H1 (cell line): Measurements from ENCODE around the gene MYL11. TPM values are rescaled to one million over a fixed set of nuclear protein-coding genes. Genes with fewer than 3 reads are reported as not detected.

Experiments used
- CHD7 ChIP-seq: fragments of 300-600 bp; sonication (generic); IDR thresholded peaks from 2 replicates; pipeline ENCODE4 v1.7.1; 2012; ENCODE audit warnings: low read length, moderate library complexity, mild to moderate bottlenecking, inconsistent platforms; ENCODE audit not compliant: insufficient replicate concordance
- EGR1 ChIP-seq: IDR thresholded peaks from 2 replicates; pipeline ENCODE4 v1.6.1; 2011; ENCODE audit warnings: low read depth, low read length, borderline replicate concordance
- FOSL1 ChIP-seq: IDR thresholded peaks from 2 replicates; pipeline ENCODE4 v1.6.1; 2011; ENCODE audit warnings: mild to moderate bottlenecking, low read depth, low read length, moderate library complexity; ENCODE audit not compliant: insufficient read depth
- SAP30 ChIP-seq: fragments of 300-600 bp; sonication (generic); IDR thresholded peaks from 2 replicates; pipeline ENCODE4 v1.7.1; 2012; ENCODE audit warnings: low read length, moderate library complexity, mild to moderate bottlenecking, inconsistent platforms; ENCODE audit not compliant: insufficient read depth, insufficient replicate concordance
- USF2 ChIP-seq: IDR thresholded peaks from 2 replicates; pipeline ENCODE4 v1.6.1; 2011; ENCODE audit warnings: low read length, improper control_type of control experiment
- YY1 ChIP-seq: IDR thresholded peaks from 2 replicates; pipeline ENCODE4 v1.6.1; 2011; ENCODE audit warnings: low read depth, mild to moderate bottlenecking, low read length
- polyA plus RNA-seq, 7 experiments: library from polyadenylated mRNA; depleted of rRNA in 3 of 7; stranded (reverse) in 5 of 7; unstranded in 2 of 7; fragments of >200 nt in 5 of 7; fragments of 200-250 nt in 2 of 7; gene quantifications; 1 replicate in 5 of 7; 2 replicates in 1 of 7; 4 replicates in 1 of 7; pipeline versions ENCODE4 v1.2.1 to v1.2.3, GENCODE V29; 2011 to 2013; ENCODE audit warnings: missing spikeins in 2 of 7, mixed read lengths in 2 of 7
- total RNA-seq: library from RNA; stranded (reverse); fragmentation: NEBNext Ultra II Directional; extraction: Animal tissue kit (Norgen Biotek cat#: 25700); gene quantifications from 2 replicates; pipeline ENCODE4 v1.2.1, GENCODE V29; 2021

MYL11 gene
- total and polyA plus RNA-seq, 2 of the 8 experiments (the other 6 are each of a cell fraction or from before 2014, with no cell fraction given) = 1.2 to 1.4 TPM

DNA sequence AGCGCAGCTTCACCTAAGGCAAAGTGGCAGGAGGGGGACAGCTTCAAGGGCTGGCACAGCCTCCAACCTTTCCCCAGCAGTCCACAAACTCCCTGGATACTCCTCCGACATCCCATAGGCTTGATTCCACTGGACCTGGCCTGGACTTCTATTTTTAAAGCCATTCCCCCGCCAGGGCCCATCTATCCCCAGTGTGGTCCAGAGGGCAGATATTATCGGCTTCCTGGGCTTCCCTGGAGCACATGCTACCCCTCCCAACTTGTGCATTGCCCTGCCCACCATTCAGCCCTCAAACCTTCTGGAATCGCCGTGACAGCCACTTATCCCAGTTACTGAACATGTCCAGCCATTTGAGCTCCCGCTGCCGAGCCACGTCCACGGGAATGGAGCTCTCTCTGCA, 9.4 kb upstream of the MYL11 start (continued):
- TF ChIP-seq CHD7 (no peak), USF2 (no peak), EGR1 (no peak), YY1 (no peak), FOSL1 (no peak), SAP30 (no peak)
